IMR-90 (cell line): ENCODE results near the gene PMPCB. TPM values are rescaled to one million over a fixed set of nuclear protein-coding genes. Genes with fewer than 3 reads are reported as not detected.

Source experiments
- ATAC-seq: fragments of 200-7000 bp; cut with Tn5 transposase; 2 replicates; pipeline ENCODE4 v1.9.1; 2020; ENCODE audit warnings: low read depth, mild to moderate bottlenecking, moderate library complexity
- BruUV-seq: library from RNA; stranded (reverse); fragments of 400-500 nt; replicated peaks from 2 replicates; lab custom pipeline; 2021; lab: Mats Ljungman, UMichigan
- CTCF ChIA-PET: fragments of 300-600 bp; formaldehyde crosslinking; extraction: SDS; loops from one replicate; lab custom pipeline; 2021; ENCODE audit warnings: antibody characterized with exemption; lab: Yijun Ruan, JAX
- POLR2A ChIA-PET: fragments of 300-600 bp; sonication (Branson Sonifier 250); formaldehyde crosslinking; loops from one replicate; lab custom pipeline; 2022; ENCODE audit warnings: antibody characterized with exemption; ENCODE audit not compliant: unreplicated experiment; lab: Charles Lee
- DNase-seq: peaks from one replicate; pipeline ENCODE4 v3.0.0; 2013
- H2AFZ ChIP-seq: replicated peaks from 2 replicates; pipeline ENCODE3; 2013; ENCODE audit warnings: low read length, mild to moderate bottlenecking; ENCODE audit not compliant: poor library complexity
- H2AK5ac ChIP-seq: 2 replicates; pipeline ENCODE4 v1.6.1; 2013; ENCODE audit warnings: low read depth, low read length, inconsistent platforms
- H2AK9ac ChIP-seq: replicated peaks from 2 replicates; pipeline ENCODE3; 2013; ENCODE audit warnings: mild to moderate bottlenecking, low read depth, low read length, moderate library complexity; ENCODE audit not compliant: poor library complexity
- H2BK120ac ChIP-seq: 2 replicates; pipeline ENCODE4 v1.6.1; 2013; ENCODE audit warnings: low read depth, low read length, inconsistent platforms
- H2BK15ac ChIP-seq: 3 replicates; pipeline ENCODE4 v1.6.1; 2013; ENCODE audit warnings: low read depth, low read length, inconsistent platforms
- H2BK20ac ChIP-seq: 2 replicates; pipeline ENCODE4 v1.6.1; 2013; ENCODE audit warnings: low read depth, mild to moderate bottlenecking, inconsistent platforms, low read length, moderate library complexity
- H2BK5ac ChIP-seq: 2 replicates; pipeline ENCODE4 v1.6.1; 2013; ENCODE audit warnings: mild to moderate bottlenecking, low read depth, low read length, inconsistent platforms; ENCODE audit not compliant: poor library complexity, severe bottlenecking
- H3K14ac ChIP-seq: replicated peaks from 2 replicates; pipeline ENCODE4 v1.6.1; 2013; ENCODE audit warnings: low read depth, low read length, inconsistent platforms
- H3K18ac ChIP-seq: 2 replicates; pipeline ENCODE4 v1.6.1; 2013; ENCODE audit warnings: low read depth, low read length, control low read depth
- H3K23ac ChIP-seq: 2 replicates; pipeline ENCODE4 v1.6.1; 2013; ENCODE audit warnings: low read depth, low read length, inconsistent platforms
- H3K27ac ChIP-seq: 2 replicates; pipeline ENCODE4 v1.5.1; 2013; ENCODE audit warnings: mild to moderate bottlenecking, control low read depth, low read length; ENCODE audit not compliant: insufficient read depth
- H3K27me3 ChIP-seq: 2 replicates; pipeline ENCODE4 v1.6.1; 2013; ENCODE audit warnings: low read length; ENCODE audit not compliant: control insufficient read depth, insufficient read depth
- H3K36me3 ChIP-seq: 2 replicates; pipeline ENCODE4 v1.6.1; 2013; ENCODE audit warnings: low read length, mixed read lengths; ENCODE audit not compliant: control insufficient read depth, insufficient read depth
- H3K4ac ChIP-seq: 2 replicates; pipeline ENCODE4 v1.6.1; 2013; ENCODE audit warnings: low read depth, low read length, inconsistent platforms
- H3K4me1 ChIP-seq: 2 replicates; pipeline ENCODE4 v1.6.1; 2013; ENCODE audit warnings: low read length, mixed read lengths; ENCODE audit not compliant: control insufficient read depth, insufficient read depth
- H3K4me2 ChIP-seq: 2 replicates; pipeline ENCODE4 v1.6.1; 2013; ENCODE audit warnings: low read depth, mild to moderate bottlenecking, control low read depth, low read length, moderate library complexity
- H3K4me3 ChIP-seq: 2 replicates; pipeline ENCODE4 v1.5.1; 2013; ENCODE audit warnings: low read depth, mild to moderate bottlenecking, control low read depth, low read length, moderate library complexity; ENCODE audit not compliant: insufficient read depth
- H3K56ac ChIP-seq: 2 replicates; pipeline ENCODE4 v1.6.1; 2013; ENCODE audit warnings: low read length, inconsistent platforms; ENCODE audit not compliant: insufficient read depth; ENCODE audit errors: extremely low read depth
- H3K79me1 ChIP-seq, 2 experiments: 2 replicates each; pipeline ENCODE4 v1.6.1; 2013; ENCODE audit warnings: low read length in 2 of 2, inconsistent platforms in 1 of 2, low read depth in 1 of 2
- H3K9ac ChIP-seq: 2 replicates; pipeline ENCODE4 v1.6.1; 2013; ENCODE audit warnings: low read depth, low read length, control low read depth
- H3K9me1 ChIP-seq: 2 replicates; pipeline ENCODE4 v1.6.1; 2013; ENCODE audit warnings: low read length, inconsistent platforms; ENCODE audit not compliant: insufficient read depth
- H3K9me3 ChIP-seq: 2 replicates; pipeline ENCODE4 v1.6.1; 2013; ENCODE audit warnings: low read length; ENCODE audit not compliant: control insufficient read depth, insufficient read depth
- H4K20me1 ChIP-seq: 2 replicates; pipeline ENCODE4 v1.6.1; 2013; ENCODE audit warnings: low read length, inconsistent platforms; ENCODE audit not compliant: insufficient read depth
- H4K5ac ChIP-seq: 2 replicates; pipeline ENCODE4 v1.6.1; 2013; ENCODE audit warnings: mild to moderate bottlenecking, low read depth, low read length, control low read depth
- H4K8ac ChIP-seq, 2 experiments: 2 replicates each; pipeline ENCODE4 v1.6.1; 2013; ENCODE audit warnings: low read depth in 2 of 2, low read length in 2 of 2, control low read depth in 1 of 2, inconsistent platforms in 1 of 2
- H4K91ac ChIP-seq: 2 replicates; pipeline ENCODE4 v1.6.1; 2013; ENCODE audit warnings: low read depth, low read length, inconsistent platforms; ENCODE audit not compliant: insufficient read depth
- BHLHE40 ChIP-seq: fragments of 150-350 bp; IDR thresholded peaks from 2 replicates; pipeline ENCODE4 v1.6.1; 2016; ENCODE audit warnings: mild to moderate bottlenecking, low read depth, low read length
- CEBPB ChIP-seq: IDR thresholded peaks from 2 replicates; pipeline ENCODE4 v1.6.1; 2012; ENCODE audit warnings: low read depth, low read length, improper control_type of control experiment
- CHD1 ChIP-seq: IDR thresholded peaks from 2 replicates; pipeline ENCODE4 v1.6.1; 2012; ENCODE audit warnings: low read depth, low read length, improper control_type of control experiment
- FOS ChIP-seq: fragments of 150-350 bp; IDR thresholded peaks from 2 replicates; pipeline ENCODE4 v1.6.1; 2016; ENCODE audit warnings: low read depth, low read length
- MAFK ChIP-seq: IDR thresholded peaks from 2 replicates; pipeline ENCODE4 v1.6.1; 2012; ENCODE audit warnings: low read depth, low read length, improper control_type of control experiment
- MAZ ChIP-seq: IDR thresholded peaks from 2 replicates; pipeline ENCODE4 v1.6.1; 2012; ENCODE audit warnings: low read depth, mild to moderate bottlenecking, low read length, improper control_type of control experiment, moderate library complexity, borderline replicate concordance
- MXI1 ChIP-seq: IDR thresholded peaks from 2 replicates; pipeline ENCODE4 v1.6.1; 2012; ENCODE audit warnings: low read depth, mild to moderate bottlenecking, low read length, moderate library complexity, borderline replicate concordance
- NFE2L2 ChIP-seq: fragments of 150-350 bp; IDR thresholded peaks from 2 replicates; pipeline ENCODE4 v1.6.1; 2016; ENCODE audit warnings: low read depth, mild to moderate bottlenecking, low read length
- POLR2A ChIP-seq: IDR thresholded peaks from 2 replicates; pipeline ENCODE4 v1.6.1; 2012; ENCODE audit warnings: mild to moderate bottlenecking, low read depth, low read length
- RAD21 ChIP-seq: IDR thresholded peaks from 2 replicates; pipeline ENCODE4 v1.6.1; 2012; ENCODE audit warnings: low read length, improper control_type of control experiment
- RCOR1 ChIP-seq: IDR thresholded peaks from 2 replicates; pipeline ENCODE4 v1.6.1; 2012; ENCODE audit warnings: mild to moderate bottlenecking, low read length, improper control_type of control experiment; ENCODE audit not compliant: insufficient replicate concordance
- RFX5 ChIP-seq: IDR thresholded peaks from 2 replicates; pipeline ENCODE4 v1.8.0; 2012; ENCODE audit warnings: low read depth, mild to moderate bottlenecking, low read length, moderate library complexity
- SMC3 ChIP-seq: fragments of 150-350 bp; IDR thresholded peaks from 2 replicates; pipeline ENCODE4 v1.6.1; 2016; ENCODE audit warnings: low read depth, mild to moderate bottlenecking, antibody characterized with exemption, low read length, moderate library complexity
- WGBS, 2 experiments: methylation state at CpG; one replicate each; pipeline versions ENCODE4 v1.1.5 to v1.1.7; 2013; ENCODE audit warnings: missing lambda C conversion rate in 2 of 2; ENCODE audit not compliant: insufficient read length in 1 of 2; ENCODE audit errors: extremely low coverage in 2 of 2; 5-methylcytosine and 5-hydroxymethylcytosine counted together
- dilution Hi-C: fragments of 300-500 bp; cut with HindIII; formaldehyde crosslinking; loops from one replicate; pipeline ENCODE4 v1.14.3; 2018; ENCODE audit warnings: low sequenced_read_pairs; ENCODE audit not compliant: unreplicated experiment
- in situ Hi-C: fragments of 300-500 bp; cut with MboI; formaldehyde crosslinking; loops from 3 replicates; pipeline ENCODE4 v1.14.3; 2019; ENCODE audit warnings: low sequenced_read_pairs, inconsistent platforms, mixed read lengths
- intact Hi-C: fragments of 100-400 bp; cut with micrococcal nuclease; formaldehyde crosslinking; loops from 2 replicates; pipeline ENCODE4 v1.10.0; 2022
- polyA plus RNA-seq, 3 experiments: library from polyadenylated mRNA; depleted of rRNA; stranded (reverse); fragments of >200 nt; gene quantifications; 2 replicates each; pipeline ENCODE4 v1.2.3, GENCODE V29; 2012; ENCODE audit warnings: low replicate concordance in 1 of 3
- total RNA-seq: library from RNA; depleted of rRNA; stranded (reverse); fragments of >200 nt; gene quantifications from 2 replicates; pipeline ENCODE4 v1.2.3, GENCODE V29; 2012
- TF ChIP-seq, protein P1 (sequence below): fragments of 150-350 bp; IDR thresholded peaks from 2 replicates; pipeline ENCODE4 v1.6.1; 2017; ENCODE audit warnings: mild to moderate bottlenecking, antibody characterized with exemption, low read length, low read depth
- TF ChIP-seq, protein P2 (sequence below): fragments of 150-350 bp; IDR thresholded peaks from 2 replicates; pipeline ENCODE4 v1.6.1; 2016; ENCODE audit warnings: low read depth, mild to moderate bottlenecking, low read length, moderate library complexity, borderline replicate concordance
- TF ChIP-seq, protein P3 (sequence below): conservative IDR thresholded peaks from 2 replicates; pipeline ENCODE4 v1.5.1; 2012; ENCODE audit warnings: mild to moderate bottlenecking, low read depth, low read length, improper control_type of control experiment

The PMPCB gene
- total and polyA plus RNA-seq, 2 of the 4 experiments (the other 2 are of a cell fraction), result 50.4 to 72.8 TPM

- in situ Hi-C loops (no loop called here), dilution Hi-C loops (no loop called here), intact Hi-C loops (no loop called here)
- Histone ChIP-seq H2BK15ac (no peak overlapping the region), H3K9me1 (no peaks in the 10 kb centered on the region; the same call in none of the 2 replicates), H3K27me3 (no peaks in the 10 kb centered on the region), H4K5ac (no peak overlapping the region), H3K9me3 (no peaks in the 10 kb centered on the region), H3K18ac (no peak overlapping the region), H4K91ac (no peak overlapping the region), H2BK120ac (no peak overlapping the region), H2BK20ac (no peak overlapping the region), H3K23ac (no peak overlapping the region), H3K56ac (no peak overlapping the region), H3K4me2 (no peak overlapping the region), H3K4me3 (no peak overlapping the region), H2AFZ (no peak overlapping the region), H4K20me1 (peaks cover 23% of the 10 kb centered on the region; the same call in 1 of the 2 replicates), H2BK5ac (no peak overlapping the region), H4K8ac (no peak overlapping the region), H3K36me3 (peaks cover 14% of the 10 kb centered on the region), H3K79me1 (peaks cover 16 to 21% of the 10 kb centered on the region in 2 experiments), H3K9ac (no peak overlapping the region), H2AK5ac (no peak overlapping the region), H3K27ac (no peak overlapping the region), H3K4ac (no peak overlapping the region), H3K4me1 (no peaks in the 10 kb centered on the region), H3K14ac (no peak overlapping the region), H2AK9ac (no peak overlapping the region)
- no CpG with 5 or more reads among the region's 1 CpG for WGBS, 2 experiments
- POLR2A ChIA-PET, result no interaction called here
- ATAC-seq (no peak), DNase-seq (no peak)
- no peak for TF ChIP-seq RAD21
- no peak for TF ChIP-seq MAZ
- TF ChIP-seq, protein P1, sequence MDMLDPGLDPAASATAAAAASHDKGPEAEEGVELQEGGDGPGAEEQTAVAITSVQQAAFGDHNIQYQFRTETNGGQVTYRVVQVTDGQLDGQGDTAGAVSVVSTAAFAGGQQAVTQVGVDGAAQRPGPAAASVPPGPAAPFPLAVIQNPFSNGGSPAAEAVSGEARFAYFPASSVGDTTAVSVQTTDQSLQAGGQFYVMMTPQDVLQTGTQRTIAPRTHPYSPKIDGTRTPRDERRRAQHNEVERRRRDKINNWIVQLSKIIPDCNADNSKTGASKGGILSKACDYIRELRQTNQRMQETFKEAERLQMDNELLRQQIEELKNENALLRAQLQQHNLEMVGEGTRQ, result no peak
- TF ChIP-seq CHD1, result no peak
- no peak for TF ChIP-seq RCOR1
- TF ChIP-seq, protein P2, sequence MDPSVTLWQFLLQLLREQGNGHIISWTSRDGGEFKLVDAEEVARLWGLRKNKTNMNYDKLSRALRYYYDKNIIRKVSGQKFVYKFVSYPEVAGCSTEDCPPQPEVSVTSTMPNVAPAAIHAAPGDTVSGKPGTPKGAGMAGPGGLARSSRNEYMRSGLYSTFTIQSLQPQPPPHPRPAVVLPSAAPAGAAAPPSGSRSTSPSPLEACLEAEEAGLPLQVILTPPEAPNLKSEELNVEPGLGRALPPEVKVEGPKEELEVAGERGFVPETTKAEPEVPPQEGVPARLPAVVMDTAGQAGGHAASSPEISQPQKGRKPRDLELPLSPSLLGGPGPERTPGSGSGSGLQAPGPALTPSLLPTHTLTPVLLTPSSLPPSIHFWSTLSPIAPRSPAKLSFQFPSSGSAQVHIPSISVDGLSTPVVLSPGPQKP, result no peak
- TF ChIP-seq, protein P3, sequence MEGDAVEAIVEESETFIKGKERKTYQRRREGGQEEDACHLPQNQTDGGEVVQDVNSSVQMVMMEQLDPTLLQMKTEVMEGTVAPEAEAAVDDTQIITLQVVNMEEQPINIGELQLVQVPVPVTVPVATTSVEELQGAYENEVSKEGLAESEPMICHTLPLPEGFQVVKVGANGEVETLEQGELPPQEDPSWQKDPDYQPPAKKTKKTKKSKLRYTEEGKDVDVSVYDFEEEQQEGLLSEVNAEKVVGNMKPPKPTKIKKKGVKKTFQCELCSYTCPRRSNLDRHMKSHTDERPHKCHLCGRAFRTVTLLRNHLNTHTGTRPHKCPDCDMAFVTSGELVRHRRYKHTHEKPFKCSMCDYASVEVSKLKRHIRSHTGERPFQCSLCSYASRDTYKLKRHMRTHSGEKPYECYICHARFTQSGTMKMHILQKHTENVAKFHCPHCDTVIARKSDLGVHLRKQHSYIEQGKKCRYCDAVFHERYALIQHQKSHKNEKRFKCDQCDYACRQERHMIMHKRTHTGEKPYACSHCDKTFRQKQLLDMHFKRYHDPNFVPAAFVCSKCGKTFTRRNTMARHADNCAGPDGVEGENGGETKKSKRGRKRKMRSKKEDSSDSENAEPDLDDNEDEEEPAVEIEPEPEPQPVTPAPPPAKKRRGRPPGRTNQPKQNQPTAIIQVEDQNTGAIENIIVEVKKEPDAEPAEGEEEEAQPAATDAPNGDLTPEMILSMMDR, result no peak
- TF ChIP-seq FOS, result no peak
- no peak for TF ChIP-seq SMC3
- no peak for TF ChIP-seq MAFK
- no peak for TF ChIP-seq NFE2L2
- TF ChIP-seq CEBPB, result no peak
- no peak for TF ChIP-seq BHLHE40
- no peak for TF ChIP-seq POLR2A
- TF ChIP-seq MXI1, result no peak
- no peak for TF ChIP-seq RFX5
- CTCF ChIA-PET, result no interaction called here
- no TSS peak for BruUV-seq
These were observed 52.6 kb downstream of the PMPCB start for GRCh38 chr7:103349805-103350204.
